Mesodermal cell (in vitro differentiated cells): ENCODE results near the gene SYNDIG1.
A peak's percentile ranks its signal among the peaks of the same experiment; 100 is the strongest.

Experiments
- H3K27ac ChIP-seq: 2 replicates; pipeline ENCODE4 v1.7.0; 2013; ENCODE audit warnings: mild to moderate bottlenecking, low read depth, low read length, moderate library complexity; ENCODE audit not compliant: severe bottlenecking
- H3K36me3 ChIP-seq: 2 replicates; pipeline ENCODE4 v1.7.1; 2013; ENCODE audit warnings: mild to moderate bottlenecking, low read length, moderate library complexity; ENCODE audit not compliant: control insufficient read depth, insufficient read depth
- H3K4me1 ChIP-seq: one replicate; pipeline ENCODE4 v1.7.1; 2013; ENCODE audit warnings: mild to moderate bottlenecking, low read length; ENCODE audit not compliant: insufficient read depth, control insufficient read depth, poor library complexity, severe bottlenecking
- H3K4me3 ChIP-seq: 2 replicates; pipeline ENCODE4 v1.7.0; 2013; ENCODE audit warnings: low read length, control low read depth, mild to moderate bottlenecking; ENCODE audit not compliant: insufficient read depth, poor library complexity, severe bottlenecking; ENCODE audit errors: extremely low read depth
- H3K9me3 ChIP-seq: 2 replicates; pipeline ENCODE4 v1.7.1; 2013; ENCODE audit warnings: mild to moderate bottlenecking, low read length, moderate library complexity; ENCODE audit not compliant: control insufficient read depth
- WGBS, 2 experiments: methylation state at CpG; one replicate each; pipeline ENCODE4 v1.1.5; 2013; ENCODE audit warnings: missing lambda C conversion rate in 2 of 2; ENCODE audit not compliant: insufficient coverage in 2 of 2; 5-methylcytosine and 5-hydroxymethylcytosine counted together

The SYNDIG1 gene

DNA sequence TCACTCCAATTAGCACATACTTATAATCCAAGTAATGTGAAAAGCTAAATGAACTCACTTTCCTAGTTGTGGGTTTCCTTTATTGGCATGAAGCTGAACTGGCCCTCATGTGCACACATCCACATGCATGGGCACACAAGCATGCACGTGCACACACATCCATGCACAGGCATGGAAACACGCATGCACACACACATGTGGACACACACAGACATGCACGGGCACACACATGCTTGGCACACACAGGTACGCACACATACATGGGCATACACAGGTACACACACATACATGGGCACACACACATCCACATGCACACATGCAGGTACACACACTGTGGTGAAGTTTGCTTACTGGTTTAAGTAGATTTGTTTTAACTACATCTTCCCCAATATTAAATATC is 23.8 kb downstream of the SYNDIG1 start:
- 98 to 100% methylated on average over 1 to 4 of the region's 4 CpGs for WGBS, 2 experiments

GRCh38 chr20:24493661-24494459 is 24.4 kb downstream of the SYNDIG1 start:
- Histone ChIP-seq H3K4me3 (no peak overlapping the region), H3K27ac (no peak overlapping the region), H3K36me3 (no peaks in the 10 kb centered on the region), H3K4me1 (no peaks in the 10 kb centered on the region), H3K9me3 (no peaks in the 10 kb centered on the region)
- 88 to 91% methylated on average over 10 to 17 of the region's 23 CpGs for WGBS, 2 experiments

More for the DNA sequence above, 23.8 kb downstream of the SYNDIG1 start:
- Histone ChIP-seq H3K4me1 (no peaks in the 10 kb centered on the region), H3K4me3 (no peak overlapping the region), H3K36me3 (no peaks in the 10 kb centered on the region), H3K27ac (no peak overlapping the region), H3K9me3 (no peaks in the 10 kb centered on the region)

DNA sequence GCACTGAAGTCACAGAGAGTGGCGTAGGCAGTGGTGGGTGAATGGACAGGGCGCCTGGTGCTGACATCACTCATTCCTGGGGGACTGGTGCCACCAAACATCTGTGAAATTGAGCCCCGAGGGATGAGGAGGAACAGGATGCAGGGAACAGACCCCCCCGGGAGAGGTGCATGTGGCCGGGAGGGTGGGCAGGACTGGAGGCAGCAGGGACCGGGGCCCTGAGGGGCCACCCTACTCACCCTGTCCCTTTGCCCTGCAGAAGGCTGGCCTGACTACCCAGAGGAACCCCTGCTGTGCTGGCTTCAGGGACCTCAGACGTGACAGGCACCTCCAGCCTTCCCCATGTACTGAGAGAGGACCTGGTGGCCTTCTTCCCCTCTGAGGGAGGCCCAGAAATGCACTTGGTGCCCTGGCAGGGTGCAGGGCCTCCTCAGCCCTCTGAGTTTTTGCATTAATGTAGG is 25.1 kb downstream of the SYNDIG1 start:
- no peaks in the 10 kb centered on the region for H3K4me1 ChIP-seq
- no peak overlapping the region for H3K4me3 ChIP-seq
- no peaks in the 10 kb centered on the region for H3K36me3 ChIP-seq
- H3K9me3 ChIP-seq: no peaks in the 10 kb centered on the region
- 87 to 94% methylated on average over 7 of the region's 7 CpGs for WGBS, 2 experiments
- no peak overlapping the region for H3K27ac ChIP-seq

- 95 to 97% methylated on average over 4 to 8 of the region's 8 CpGs for WGBS, 2 experiments
Measured at GRCh38 chr20:24495266-24495665, 25.8 kb downstream of the SYNDIG1 start.

GRCh38 chr20:24497851-24498250 is 28.4 kb downstream of the SYNDIG1 start:
- Histone ChIP-seq H3K27ac (no peak overlapping the region), H3K4me1 (peaks cover 6% of the 10 kb centered on the region), H3K4me3 (no peak overlapping the region), H3K9me3 (no peaks in the 10 kb centered on the region), H3K36me3 (no peaks in the 10 kb centered on the region)
- WGBS, 2 experiments: no CpG with 5 or more reads among the region's 2 CpGs

More at GRCh38 chr20:24495266-24495665, 25.8 kb downstream of the SYNDIG1 start:
- Histone ChIP-seq H3K27ac (no peak overlapping the region), H3K9me3 (no peaks in the 10 kb centered on the region), H3K36me3 (no peaks in the 10 kb centered on the region), H3K4me3 (no peak overlapping the region), H3K4me1 (no peaks in the 10 kb centered on the region)

DNA sequence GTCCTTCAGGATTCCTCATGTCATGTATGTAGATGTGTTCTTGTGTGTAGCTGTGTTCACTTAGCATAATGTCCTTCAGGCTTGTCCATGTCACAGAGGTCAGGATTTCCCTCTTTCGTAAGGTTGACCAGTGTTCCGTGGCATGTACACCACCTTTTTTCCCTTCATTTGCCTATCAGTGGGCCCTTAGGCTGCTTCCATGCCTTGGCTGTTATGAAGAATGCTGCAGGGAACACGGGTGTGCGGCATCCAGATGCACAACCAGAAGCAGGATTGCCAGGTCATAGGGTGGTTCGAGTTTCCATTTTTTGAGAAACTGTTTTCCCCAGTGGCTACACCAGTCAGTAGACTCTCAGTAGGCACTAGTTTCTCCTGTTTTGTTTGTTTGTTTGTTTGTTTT is 29.2 kb downstream of the SYNDIG1 start:
- WGBS, 2 experiments: 83 to 85% methylated on average over 2 to 5 of the region's 5 CpGs
- H3K9me3 ChIP-seq: no peaks in the 10 kb centered on the region

DNA sequence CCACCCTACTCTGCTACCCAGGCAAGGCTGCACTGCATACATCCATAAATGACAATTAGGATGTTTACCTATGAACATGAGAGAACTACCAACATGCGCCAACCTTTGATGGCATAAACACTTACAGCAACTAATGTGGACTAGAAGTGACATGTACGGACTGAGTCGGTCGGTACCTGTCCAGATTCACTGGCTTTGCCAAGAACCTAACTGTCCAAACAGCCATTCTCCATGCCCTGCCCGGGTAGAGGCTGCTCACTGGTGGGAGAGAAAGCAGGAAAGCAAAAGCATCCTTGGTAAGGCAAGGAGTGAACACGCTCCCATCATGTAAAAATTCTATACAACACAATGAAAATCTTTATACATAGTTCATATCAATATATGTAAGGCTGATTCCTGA is 30.0 kb downstream of the SYNDIG1 start:
- H3K27ac ChIP-seq: no peak overlapping the region
- 89% methylated on average over 4 of the region's 6 CpGs; no CpG with 5 or more reads in 1 of the 2 experiments for WGBS, 2 experiments
- H3K9me3 ChIP-seq: no peaks in the 10 kb centered on the region
- H3K36me3 ChIP-seq: no peaks in the 10 kb centered on the region
- no peak overlapping the region for H3K4me3 ChIP-seq
- H3K4me1 ChIP-seq: peaks cover 21% of the 10 kb centered on the region

More for the DNA sequence above, 29.2 kb downstream of the SYNDIG1 start:
- H3K4me3 ChIP-seq: no peak overlapping the region
- H3K4me1 ChIP-seq: peaks cover 13% of the 10 kb centered on the region
- H3K27ac ChIP-seq: no peak overlapping the region
- H3K36me3 ChIP-seq: no peaks in the 10 kb centered on the region

DNA sequence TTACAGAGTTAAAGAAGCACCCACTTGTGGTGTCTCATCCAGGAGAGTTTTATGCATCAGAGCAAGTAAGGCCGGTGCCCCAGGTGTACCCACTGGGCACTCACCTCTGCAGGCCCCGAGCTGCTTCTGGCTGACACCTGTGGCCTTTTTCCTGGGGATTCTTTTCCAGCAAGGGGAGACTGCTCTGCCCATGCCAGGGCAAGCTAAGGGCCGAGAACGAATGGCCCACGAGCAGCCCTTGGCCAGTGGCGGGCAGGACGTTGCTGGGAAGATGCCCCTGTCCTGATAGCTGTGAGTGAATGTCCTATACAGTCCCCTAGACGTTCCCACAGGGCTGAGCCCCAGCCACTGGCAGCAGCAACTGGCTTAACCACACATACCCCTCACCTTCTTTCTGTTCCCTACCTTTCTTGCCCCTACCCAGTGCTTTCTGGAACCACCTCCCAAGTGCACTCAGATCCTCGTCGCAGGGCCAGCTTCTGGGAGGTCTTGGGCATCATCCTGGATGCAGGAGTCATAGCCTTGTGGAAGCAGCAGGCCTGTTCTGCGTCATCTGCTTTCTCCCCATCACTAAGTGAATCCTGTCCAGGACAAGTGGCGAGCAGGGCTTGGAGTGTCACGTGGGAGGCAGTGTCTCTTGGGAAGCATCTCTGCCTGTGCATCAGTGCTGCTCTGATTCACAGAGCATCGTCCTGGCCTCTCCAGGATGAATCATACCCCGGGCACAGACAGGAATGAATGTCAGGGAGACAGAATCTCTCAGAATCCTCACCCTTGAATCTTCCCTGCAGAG is 32.5 kb downstream of the SYNDIG1 start:
- Histone ChIP-seq H3K4me3 (no peak overlapping the region), H3K9me3 (no peaks in the 10 kb centered on the region), H3K27ac (peak overlapping the region; percentile 89), H3K4me1 (peaks cover 21% of the 10 kb centered on the region), H3K36me3 (no peaks in the 10 kb centered on the region)
- WGBS, 2 experiments: 86% methylated on average over 12 to 14 of the region's 15 CpGs

DNA sequence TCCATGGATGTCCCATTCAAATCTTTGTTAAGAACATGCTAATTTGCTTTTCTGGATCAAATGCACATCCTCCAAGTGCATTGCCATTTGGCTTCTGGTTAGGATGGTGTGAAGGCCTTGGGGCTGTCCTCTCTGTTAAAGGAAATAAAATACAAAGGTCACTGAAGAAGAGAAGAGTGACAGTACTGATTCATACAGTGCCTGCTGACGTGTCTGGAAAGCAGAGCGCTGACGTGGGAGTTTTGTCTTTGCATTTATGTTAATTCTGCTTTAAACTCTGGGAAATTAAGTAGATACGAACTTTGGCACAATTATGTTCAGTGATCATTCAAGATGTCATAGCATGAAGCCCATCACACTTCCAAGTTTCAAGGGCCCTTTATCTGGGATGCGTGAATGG is 33.2 kb downstream of the SYNDIG1 start:
- no peaks in the 10 kb centered on the region for H3K36me3 ChIP-seq
- WGBS, 2 experiments: 94 to 96% methylated on average over 3 to 4 of the region's 5 CpGs
- no peaks in the 10 kb centered on the region for H3K9me3 ChIP-seq
- peaks cover 21% of the 10 kb centered on the region for H3K4me1 ChIP-seq
- peak overlapping the region; percentile 89 for H3K27ac ChIP-seq
- H3K4me3 ChIP-seq: no peak overlapping the region

DNA sequence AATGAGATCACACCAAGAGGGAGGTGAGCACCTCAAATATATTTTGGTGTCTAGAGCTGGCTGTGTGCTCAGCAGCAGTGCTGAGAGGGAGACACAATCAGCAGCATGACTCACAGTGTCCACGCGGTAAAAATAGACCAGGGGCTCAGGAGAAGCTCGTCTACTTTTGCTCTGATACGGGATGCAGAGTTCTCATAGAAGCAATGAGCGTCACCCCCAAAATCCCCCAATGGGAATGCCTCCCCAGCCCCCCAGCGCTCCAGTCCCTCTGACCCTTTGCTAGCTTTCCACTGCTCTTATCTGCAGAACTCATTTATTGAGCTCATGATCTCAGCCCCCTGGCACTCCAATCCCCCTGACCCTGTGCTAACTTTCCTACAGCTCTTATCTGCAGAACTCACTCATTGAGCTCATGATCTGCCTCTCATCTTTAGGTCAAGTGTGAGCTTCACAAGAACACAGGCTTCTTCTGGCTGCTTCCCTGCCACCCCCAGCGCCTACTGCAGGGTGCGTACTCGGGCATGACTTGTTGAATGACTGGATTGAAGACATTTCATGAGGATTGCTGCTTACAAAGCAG is 34.0 kb downstream of the SYNDIG1 start:
- Histone ChIP-seq H3K36me3 (no peaks in the 10 kb centered on the region), H3K27ac (peak overlapping the region; percentile 89)
- WGBS, 2 experiments: 87 to 93% methylated on average over 7 to 9 of the region's 9 CpGs

More for the DNA sequence above, 34.0 kb downstream of the SYNDIG1 start:
- no peaks in the 10 kb centered on the region for H3K9me3 ChIP-seq
- H3K4me1 ChIP-seq: peaks cover 21% of the 10 kb centered on the region
- H3K4me3 ChIP-seq: no peak overlapping the region
